ENCODE results near the gene EMSY.
"Not testable (repeated sequence)": the region's sequence is repeated elsewhere in the genome, so short reads cannot be mapped to it uniquely, and the experiment has no call there.

Gene EMSY

GRCh38 chr11:76444384-76445120 is at the start of gene EMSY:
TSS of gene EMSY (plus strand) at chr11:76445018. CDS start at chr11:76446939, 1,921 bp downstream.
- peak; percentile 69 to 82 (median 75) for DNase-seq (ENCODE audit: low read depth in 3 of 3, low spot score in 1 of 3)

- DNase-seq (ENCODE audit: low read depth in 3 of 3, low spot score in 1 of 3): no peak
These were observed 49.5 kb upstream of the EMSY start for GRCh38 chr11:76395296-76395695.

- no peak for DNase-seq (ENCODE audit: low read depth in 3 of 3, low spot score in 1 of 3)
These were observed 47.4 kb upstream of the EMSY start for GRCh38 chr11:76397383-76397782.

GRCh38 chr11:76400967-76401366 is 43.9 kb upstream of the EMSY start:
- DNase-seq (ENCODE audit: low read depth in 3 of 3, low spot score in 1 of 3): no peak

- not testable (repeated sequence) for DNase-seq (ENCODE audit: low read depth in 3 of 3, low spot score in 1 of 3)
These were observed 43.3 kb upstream of the EMSY start for GRCh38 chr11:76401484-76401883.

GRCh38 chr11:76406359-76406758 is 38.5 kb upstream of the EMSY start:
- no peak for DNase-seq (ENCODE audit: low read depth in 3 of 3, low spot score in 1 of 3)

- no peak for DNase-seq (ENCODE audit: low read depth in 3 of 3, low spot score in 1 of 3)
These were observed 36.5 kb upstream of the EMSY start for GRCh38 chr11:76408171-76408965.

GRCh38 chr11:76410851-76411357 is 33.9 kb upstream of the EMSY start:
- no peak for DNase-seq (ENCODE audit: low read depth in 3 of 3, low spot score in 1 of 3)

GRCh38 chr11:76415073-76415472 is 29.7 kb upstream of the EMSY start:
- no peak for DNase-seq (ENCODE audit: low read depth in 3 of 3, low spot score in 1 of 3)

GRCh38 chr11:76419896-76420295 is 24.9 kb upstream of the EMSY start:
- DNase-seq (ENCODE audit: low read depth in 3 of 3, low spot score in 1 of 3): no peak

- DNase-seq (ENCODE audit: low read depth in 3 of 3, low spot score in 1 of 3): no peak
These were observed 20.4 kb upstream of the EMSY start for GRCh38 chr11:76424379-76424778.

GRCh38 chr11:76424891-76425290 is 19.9 kb upstream of the EMSY start:
- DNase-seq (ENCODE audit: low read depth in 3 of 3, low spot score in 1 of 3): no peak

- no peak for DNase-seq (ENCODE audit: low read depth in 3 of 3, low spot score in 1 of 3)
These were observed 18.2 kb upstream of the EMSY start for GRCh38 chr11:76426660-76427059.

- DNase-seq (ENCODE audit: low read depth in 3 of 3, low spot score in 1 of 3): no peak
These were observed 8.8 kb upstream of the EMSY start for GRCh38 chr11:76436020-76436419.

- DNase-seq (ENCODE audit: low read depth in 3 of 3, low spot score in 1 of 3): no peak
These were observed 1.4 kb upstream of the EMSY start for GRCh38 chr11:76443268-76443980.

GRCh38 chr11:76444065-76444383 is 794 bp upstream of the EMSY start:
- DNase-seq (ENCODE audit: low read depth in 3 of 3, low spot score in 1 of 3): no peak

GRCh38 chr11:76445121-76446084 is 585 bp downstream of the EMSY start:
- peak in 2 of 3 donors; percentile 5 to 29 for DNase-seq (ENCODE audit: low read depth in 3 of 3, low spot score in 1 of 3)

GRCh38 chr11:76448506-76448905 is 3.7 kb downstream of the EMSY start:
- DNase-seq (ENCODE audit: low read depth in 3 of 3, low spot score in 1 of 3): no peak

- no peak for DNase-seq (ENCODE audit: low read depth in 3 of 3, low spot score in 1 of 3)
These were observed 8.4 kb downstream of the EMSY start for GRCh38 chr11:76453248-76453647.

GRCh38 chr11:76455331-76455730 is 10.5 kb downstream of the EMSY start:
- DNase-seq (ENCODE audit: low read depth in 3 of 3, low spot score in 1 of 3): no peak

GRCh38 chr11:76455931-76456330 is 11.1 kb downstream of the EMSY start:
- no peak for DNase-seq (ENCODE audit: low read depth in 3 of 3, low spot score in 1 of 3)
